Thyroid gland (tissue), 4 donors: ENCODE data around the gene FANCD2.

Experiments
- POLR2A ChIP-seq, 2 donors: fragments of 450-650 bp; IDR thresholded peaks; one replicate each; pipeline ENCODE4 v1.6.1; 2017; ENCODE audit warnings: antibody characterized with exemption in 2 of 2, mild to moderate bottlenecking in 2 of 2, moderate library complexity in 1 of 2
- TF ChIP-seq, protein P1 (sequence below), 6 experiments: fragments of 200-600 bp in 3 of 6; fragments of 450-650 bp in 3 of 6; sonication (generic) in 3 of 6; IDR thresholded peaks; one replicate each; pipeline ENCODE4 v1.5.1; 2016 to 2019; ENCODE audit warnings: antibody characterized with exemption in 6 of 6, mild to moderate bottlenecking in 2 of 6, inconsistent platforms in 1 of 6, moderate library complexity in 1 of 6

- TF ChIP-seq POLR2A (IDR thresholded peaks at IDR 0.05), result no peak
- TF ChIP-seq, protein P1, sequence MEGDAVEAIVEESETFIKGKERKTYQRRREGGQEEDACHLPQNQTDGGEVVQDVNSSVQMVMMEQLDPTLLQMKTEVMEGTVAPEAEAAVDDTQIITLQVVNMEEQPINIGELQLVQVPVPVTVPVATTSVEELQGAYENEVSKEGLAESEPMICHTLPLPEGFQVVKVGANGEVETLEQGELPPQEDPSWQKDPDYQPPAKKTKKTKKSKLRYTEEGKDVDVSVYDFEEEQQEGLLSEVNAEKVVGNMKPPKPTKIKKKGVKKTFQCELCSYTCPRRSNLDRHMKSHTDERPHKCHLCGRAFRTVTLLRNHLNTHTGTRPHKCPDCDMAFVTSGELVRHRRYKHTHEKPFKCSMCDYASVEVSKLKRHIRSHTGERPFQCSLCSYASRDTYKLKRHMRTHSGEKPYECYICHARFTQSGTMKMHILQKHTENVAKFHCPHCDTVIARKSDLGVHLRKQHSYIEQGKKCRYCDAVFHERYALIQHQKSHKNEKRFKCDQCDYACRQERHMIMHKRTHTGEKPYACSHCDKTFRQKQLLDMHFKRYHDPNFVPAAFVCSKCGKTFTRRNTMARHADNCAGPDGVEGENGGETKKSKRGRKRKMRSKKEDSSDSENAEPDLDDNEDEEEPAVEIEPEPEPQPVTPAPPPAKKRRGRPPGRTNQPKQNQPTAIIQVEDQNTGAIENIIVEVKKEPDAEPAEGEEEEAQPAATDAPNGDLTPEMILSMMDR (IDR thresholded peaks at IDR 0.05), result no peak
Measured at GRCh38 chr3:10017636-10018292, 8.5 kb upstream of the FANCD2 start.
